Measurements from ENCODE around the gene HEMK1. TPM values are rescaled to one million over a fixed set of nuclear protein-coding genes. Genes with fewer than 3 reads are reported as not detected.

The HEMK1 gene
- total RNA-seq, 2 experiments from 2014 or later: 19.3 to 27.4 TPM

- Histone ChIP-seq H3K79me2 (ENCODE audit: insufficient read depth, low read depth, low read length) (no peaks in the 10 kb centered on the region), H2AFZ (ENCODE audit: low read length) (no peak overlapping the region), H3K27ac (ENCODE audit: low read depth, low read length, poor library complexity, severe bottlenecking) (no peak overlapping the region), H3K4me1 (ENCODE audit: insufficient read depth, low read length, poor library complexity, severe bottlenecking) (no peaks in the 10 kb centered on the region), H3K4me2 (ENCODE audit: low read length) (no peak overlapping the region), H4K20me1 (ENCODE audit: insufficient read depth, low read length) (no peaks in the 10 kb centered on the region), H3K36me3 (ENCODE audit: insufficient read depth, low read length) (no peaks in the 10 kb centered on the region), H3K4me3 (ENCODE audit: low read depth, low read length, poor library complexity, severe bottlenecking) (no peak overlapping the region), H3K9me3 (ENCODE audit: low read length) (no peaks in the 10 kb centered on the region), H3K9me2 (ENCODE audit: insufficient read depth, low read length) (no peaks in the 10 kb centered on the region)
- POLR2A ChIA-PET: interaction anchor here (0.6 kb wide), 1 partner anchor 972 kb away, joined by 4 read pairs; no protein-coding TSS in a partner anchor
- no peak for TF ChIP-seq CTCF (conservative IDR thresholded peaks at IDR 0.05; ENCODE audit: low read length)
- no peak for TF ChIP-seq EZH2phosphoT487 (IDR thresholded peaks at IDR 0.05; ENCODE audit: borderline replicate concordance, low read depth, low read length)
- DNase-seq (ENCODE audit: low spot score): no peak
- intact Hi-C loops (cut with micrococcal nuclease; ENCODE audit: unreplicated experiment): no loop called here
- CTCF ChIA-PET (ENCODE audit: unreplicated experiment): no interaction called here
- BruUV-seq (replicated peaks): no TSS peak
These were observed 31.7 kb upstream of the HEMK1 start for GRCh38 chr3:50537421-50538129.

GRCh38 chr3:50539356-50540286 lies 29.7 kb upstream of the HEMK1 start:
- intact Hi-C loops (cut with micrococcal nuclease; ENCODE audit: unreplicated experiment): no loop called here
- BruUV-seq (replicated peaks): no TSS peak

More at GRCh38 chr3:50539356-50540286, 29.7 kb upstream of the HEMK1 start:
- DNase-seq (ENCODE audit: low spot score): no peak
- no peaks in the 10 kb centered on the region for H3K9me3 ChIP-seq (ENCODE audit: low read length)
- no peaks in the 10 kb centered on the region for H4K20me1 ChIP-seq (ENCODE audit: insufficient read depth, low read length)
- CTCF ChIA-PET (ENCODE audit: unreplicated experiment): interaction anchor here (0.6 to 1.3 kb wide), 2 partner anchors 16 to 117 kb away, joined by 3 to 4 read pairs; no protein-coding TSS in a partner anchor
- no peak overlapping the region for H3K4me3 ChIP-seq (ENCODE audit: low read depth, low read length, poor library complexity, severe bottlenecking)
- H3K27ac ChIP-seq (ENCODE audit: low read depth, low read length, poor library complexity, severe bottlenecking): no peak overlapping the region
- no peaks in the 10 kb centered on the region for H3K79me2 ChIP-seq (ENCODE audit: insufficient read depth, low read depth, low read length)
- H3K4me1 ChIP-seq (ENCODE audit: insufficient read depth, low read length, poor library complexity, severe bottlenecking): no peaks in the 10 kb centered on the region
- H3K9me2 ChIP-seq (ENCODE audit: insufficient read depth, low read length): no peaks in the 10 kb centered on the region
- no peak overlapping the region for H2AFZ ChIP-seq (ENCODE audit: low read length)
- POLR2A ChIA-PET: interaction anchor here (0.6 kb wide), 1 partner anchor 143 kb away, joined by 3 read pairs; no protein-coding TSS in a partner anchor
- TF ChIP-seq EZH2phosphoT487 (IDR thresholded peaks at IDR 0.05; ENCODE audit: borderline replicate concordance, low read depth, low read length) (no peak), CTCF (conservative IDR thresholded peaks at IDR 0.05; ENCODE audit: low read length) (no peak)
- no peaks in the 10 kb centered on the region for H3K36me3 ChIP-seq (ENCODE audit: insufficient read depth, low read length)
- H3K4me2 ChIP-seq (ENCODE audit: low read length): no peak overlapping the region
